MCF 10A (cell line): ENCODE results near the gene EFEMP1. TPM values are rescaled to one million over a fixed set of nuclear protein-coding genes. Genes with fewer than 3 reads are reported as not detected.

ENCODE experiments used
- BruUV-seq: library from RNA; stranded (reverse); fragments of 400-500 nt; replicated peaks from 2 replicates; lab custom pipeline; 2021; lab: Mats Ljungman, UMichigan
- CTCF ChIA-PET: fragments of 300-600 bp; sonication (Branson Sonifier 250); formaldehyde crosslinking; extraction: SDS; loops from one replicate; lab custom pipeline; 2021; ENCODE audit warnings: antibody characterized with exemption, inconsistent platforms; lab: Yijun Ruan, JAX
- POLR2A ChIA-PET: fragments of 300-600, 350-650 bp; sonication (Branson Sonifier 250); formaldehyde crosslinking; extraction: SDS; loops from one replicate; lab custom pipeline; 2020; ENCODE audit warnings: antibody characterized with exemption, inconsistent platforms; lab: Yijun Ruan, JAX
- DNase-seq: peaks from one replicate; pipeline ENCODE4 v3.0.0-alpha.2; 2018; ENCODE audit not compliant: unreplicated experiment
- H3K27ac Mint-ChIP-seq: one replicate; pipeline ENCODE4 v1.8.0; 2022; ENCODE audit warnings: mild to moderate bottlenecking, low read depth, mixed read lengths; ENCODE audit not compliant: unreplicated experiment
- H3K27me3 Mint-ChIP-seq: one replicate; pipeline ENCODE4 v1.8.0; 2022; ENCODE audit warnings: mixed read lengths; ENCODE audit not compliant: insufficient read depth, unreplicated experiment
- H3K36me3 Mint-ChIP-seq: one replicate; pipeline ENCODE4 v1.8.0; 2022; ENCODE audit warnings: mild to moderate bottlenecking, moderate library complexity, mixed read lengths; ENCODE audit not compliant: insufficient read depth, unreplicated experiment
- H3K4me1 Mint-ChIP-seq: one replicate; pipeline ENCODE4 v1.8.0; 2022; ENCODE audit warnings: mixed read lengths; ENCODE audit not compliant: insufficient read depth, unreplicated experiment
- H3K4me3 Mint-ChIP-seq: one replicate; pipeline ENCODE4 v1.8.0; 2022; ENCODE audit warnings: mild to moderate bottlenecking, moderate library complexity, mixed read lengths; ENCODE audit not compliant: unreplicated experiment
- H3K9me3 Mint-ChIP-seq: one replicate; pipeline ENCODE4 v1.8.0; 2022; ENCODE audit warnings: mixed read lengths; ENCODE audit not compliant: unreplicated experiment
- CTCF ChIP-seq: fragments of 200-600 bp; IDR thresholded peaks from one replicate; pipeline ENCODE4 v1.8.0; 2022; ENCODE audit warnings: antibody characterized with exemption, mild to moderate bottlenecking; ENCODE audit not compliant: unreplicated experiment
- intact Hi-C: fragments of 100-400 bp; cut with micrococcal nuclease; formaldehyde crosslinking; loops from 2 replicates; pipeline ENCODE4 v1.14.1; 2022
- total RNA-seq: library from RNA; stranded (reverse); gene quantifications from 2 replicates; pipeline ENCODE4 v1.2.3, GENCODE V29; 2022

Gene EFEMP1
- total RNA-seq, 1 experiment from 2014 or later, result 163 TPM

DNA sequence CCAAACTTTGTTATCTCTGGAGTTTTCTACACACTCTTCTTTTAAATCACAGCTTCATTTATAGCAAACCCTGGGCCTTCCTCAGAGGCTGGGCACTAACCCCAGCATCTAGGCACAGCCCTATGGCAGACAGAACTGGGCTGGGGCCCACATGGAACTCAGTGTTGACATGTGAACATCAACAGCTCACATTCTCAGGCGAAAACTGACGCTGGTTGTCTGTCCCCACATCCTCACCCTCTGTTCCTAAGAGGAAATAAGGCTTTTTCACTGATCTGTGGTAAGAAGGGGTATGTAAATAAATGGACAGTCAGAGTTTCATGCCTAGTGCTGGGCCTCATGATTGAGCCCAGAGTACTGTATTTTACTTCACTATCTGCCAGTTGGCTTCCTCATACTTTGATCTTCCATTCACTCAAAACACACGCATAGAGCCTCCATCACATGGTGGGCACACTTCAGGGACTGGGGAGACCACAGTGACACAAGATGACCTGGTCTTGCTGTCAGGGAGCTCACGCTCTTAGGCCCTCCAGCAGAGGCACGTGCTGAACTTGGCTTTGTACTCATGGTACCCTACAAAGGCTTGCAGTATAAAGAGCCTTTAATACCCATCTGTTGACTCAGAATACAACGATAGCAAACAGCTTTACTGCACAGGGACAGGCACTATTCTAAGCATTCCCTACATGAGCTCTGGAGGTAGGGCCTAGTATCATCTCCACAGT is 43.0 kb downstream of the EFEMP1 start:
- Mint-ChIP-seq H3K9me3 (no peaks in the 10 kb centered on the region), H3K27ac (no peak overlapping the region), H3K36me3 (peaks cover 25% of the 10 kb centered on the region), H3K4me3 (no peak overlapping the region), H3K27me3 (no peaks in the 10 kb centered on the region), H3K4me1 (peaks cover 35% of the 10 kb centered on the region)
- DNase-seq, result no peak
- BruUV-seq, result no TSS peak
- ChIA-PET CTCF (interaction anchor here (0.6 to 1.3 kb wide), 5 partner anchors 42 to 162 kb away, joined by 3 to 6 read pairs (median 3); no protein-coding TSS in a partner anchor), POLR2A (interaction anchor here (0.6 to 1.0 kb wide), 4 partner anchors 25 to 248 kb away, joined by 3 to 4 read pairs (median 3); no protein-coding TSS in a partner anchor)
- TF ChIP-seq CTCF, result no peak
- intact Hi-C loops, result no loop called here

DNA sequence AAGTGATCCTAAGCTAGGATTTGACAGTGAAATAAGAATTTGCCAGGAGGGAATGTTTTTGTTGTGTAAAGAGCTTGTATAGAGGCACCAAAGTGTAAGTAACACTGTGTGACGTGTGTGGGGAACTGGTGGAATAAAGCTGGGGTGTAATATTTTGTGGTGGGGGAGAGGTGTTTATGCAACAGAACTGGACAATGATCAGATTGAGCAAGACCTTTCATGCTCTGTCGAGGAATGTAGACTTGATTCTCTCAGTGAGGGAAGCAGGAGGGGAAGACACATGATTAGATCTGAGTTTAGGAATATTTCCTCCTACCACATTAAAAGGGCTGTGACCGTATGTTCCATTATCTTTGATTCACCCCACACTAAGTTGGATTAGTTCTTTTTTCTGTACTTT is 43.6 kb downstream of the EFEMP1 start:
- no peak overlapping the region for H3K27ac Mint-ChIP-seq
- CTCF ChIA-PET, result interaction anchor here (0.8 to 1.3 kb wide), 2 partner anchors 43 to 119 kb away, joined by 3 read pairs; no protein-coding TSS in a partner anchor

DNA sequence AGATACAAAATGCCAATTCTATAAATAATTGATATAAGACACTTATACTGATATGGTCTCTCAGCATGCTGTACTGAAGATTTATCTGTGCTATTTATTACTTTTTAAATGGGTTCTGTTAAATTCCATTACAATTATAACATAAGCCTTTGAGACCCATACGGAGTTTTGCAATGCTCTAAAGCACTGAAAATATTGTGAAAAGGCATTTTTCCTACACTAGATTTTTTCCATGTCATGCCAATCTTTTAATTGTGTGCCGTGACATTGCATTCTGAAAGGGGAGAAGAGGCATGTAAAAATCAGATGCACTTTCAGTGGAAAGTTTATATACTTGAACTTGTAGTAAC is 46.5 kb downstream of the EFEMP1 start:
- no peak for DNase-seq
- Mint-ChIP-seq H3K4me3 (no peak overlapping the region), H3K27ac (no peak overlapping the region), H3K9me3 (no peaks in the 10 kb centered on the region), H3K27me3 (no peaks in the 10 kb centered on the region), H3K4me1 (peaks cover 11% of the 10 kb centered on the region), H3K36me3 (peaks cover 48% of the 10 kb centered on the region)
- ChIA-PET POLR2A (no interaction called here), CTCF (interaction anchor here (2.1 kb wide), 1 partner anchor 85 kb away, joined by 5 read pairs; no protein-coding TSS in a partner anchor)
- BruUV-seq, result no TSS peak
- TF ChIP-seq CTCF, result no peak
- intact Hi-C loops, result no loop called here

More for the DNA sequence above, 43.6 kb downstream of the EFEMP1 start:
- no TSS peak for BruUV-seq
- H3K36me3 Mint-ChIP-seq, result peaks cover 30% of the 10 kb centered on the region
- no peaks in the 10 kb centered on the region for H3K27me3 Mint-ChIP-seq
- intact Hi-C loops, result no loop called here
- peak; percentile 52 for DNase-seq
- POLR2A ChIA-PET, result interaction anchor here (0.6 to 0.8 kb wide), 3 partner anchors 24 to 996 kb away, joined by 3 to 4 read pairs (median 3); no protein-coding TSS in a partner anchor
- H3K4me1 Mint-ChIP-seq, result peaks cover 29% of the 10 kb centered on the region
- H3K4me3 Mint-ChIP-seq, result no peak overlapping the region
- H3K9me3 Mint-ChIP-seq, result no peaks in the 10 kb centered on the region
- no peak for TF ChIP-seq CTCF

DNA sequence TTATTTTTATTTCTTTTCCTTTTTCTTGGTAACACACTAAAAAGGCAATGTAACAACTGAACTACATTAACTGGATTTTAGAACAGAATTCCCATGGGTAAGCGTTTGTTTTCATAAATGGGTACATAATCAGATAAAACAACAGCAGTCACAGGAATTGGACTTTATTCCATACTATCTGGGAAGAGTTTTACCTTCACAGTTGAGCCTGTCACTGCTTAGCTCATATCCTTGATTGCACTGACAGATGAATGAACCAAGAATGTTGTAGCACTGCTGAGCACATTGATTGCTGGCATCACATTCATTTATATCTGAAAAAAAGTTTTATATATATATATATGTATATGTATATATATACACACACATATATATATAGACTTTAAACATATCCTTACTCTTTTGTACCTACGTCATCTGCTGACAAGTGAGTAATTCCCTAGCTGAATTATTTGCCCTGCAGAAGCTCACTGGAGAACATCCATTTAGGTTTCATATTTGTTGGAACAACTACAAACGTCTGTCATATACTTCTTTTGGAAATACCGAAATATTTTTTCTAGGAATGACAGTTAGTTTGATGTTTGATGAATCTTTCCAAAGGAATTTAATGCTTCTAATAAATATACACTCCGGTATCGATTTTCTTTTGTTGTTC is 47.0 kb downstream of the EFEMP1 start:
- DNase-seq, result no peak
- H3K36me3 Mint-ChIP-seq, result peaks cover 49% of the 10 kb centered on the region
- H3K9me3 Mint-ChIP-seq, result no peaks in the 10 kb centered on the region
- ChIA-PET CTCF (interaction anchor here (1.9 to 2.1 kb wide), 2 partner anchors 86 to 105 kb away, joined by 5 read pairs; no protein-coding TSS in a partner anchor), POLR2A (interaction anchor here (1.1 to 3.2 kb wide), 2 partner anchors 8 to 86 kb away, joined by 3 to 12 read pairs; no protein-coding TSS in a partner anchor)
- BruUV-seq, result no TSS peak
- TF ChIP-seq CTCF, result no peak
- intact Hi-C loops, result no loop called here
- H3K27ac Mint-ChIP-seq, result no peak overlapping the region
- H3K27me3 Mint-ChIP-seq, result no peaks in the 10 kb centered on the region
- no peak overlapping the region for H3K4me3 Mint-ChIP-seq
- peaks cover 11% of the 10 kb centered on the region for H3K4me1 Mint-ChIP-seq
